Hepatocyte (in vitro differentiated cells): ENCODE measurements around the gene GLI3.

Experiments used
- CTCF ChIP-seq: fragments of 200-600 bp; sonication (generic); IDR thresholded peaks from 2 replicates; pipeline ENCODE4 v1.5.1; 2016; ENCODE audit warnings: antibody characterized with exemption, mild to moderate bottlenecking; ENCODE audit not compliant: poor library complexity
- EZH2 ChIP-seq: fragments of 200-600 bp; sonication (generic); IDR thresholded peaks from 2 replicates; pipeline ENCODE4 v1.6.1; 2016; ENCODE audit warnings: antibody characterized with exemption, mild to moderate bottlenecking, borderline replicate concordance

- TF ChIP-seq EZH2: no peak
- no peak for TF ChIP-seq CTCF
Observed at GRCh38 chr7:41912851-41913567, 324.0 kb downstream of the GLI3 start.
